Muscle layer of duodenum (tissue), 2 donors: ENCODE data around the gene SKIC8.
A peak's percentile ranks its signal among the peaks of the same experiment; 100 is the strongest.

Experiments used
- H3K27ac ChIP-seq: one replicate; pipeline ENCODE4 v1.7.0; 2013; ENCODE audit warnings: mild to moderate bottlenecking, low read length
- H3K27me3 ChIP-seq: one replicate; pipeline ENCODE4 v1.7.0; 2013; ENCODE audit warnings: low read depth, mild to moderate bottlenecking, control low read depth, low read length
- H3K36me3 ChIP-seq, 2 donors: one replicate each; pipeline ENCODE4 v1.7.0; 2013; ENCODE audit warnings: low read length in 2 of 2, control low read depth in 1 of 2, mild to moderate bottlenecking in 1 of 2; ENCODE audit not compliant: insufficient read depth in 2 of 2, control insufficient read depth in 1 of 2
- H3K4me1 ChIP-seq, 2 donors: one replicate each; pipeline ENCODE4 v1.7.0; 2013; ENCODE audit warnings: low read length in 2 of 2, mild to moderate bottlenecking in 2 of 2, control low read depth in 1 of 2, moderate library complexity in 1 of 2; ENCODE audit not compliant: insufficient read depth in 2 of 2, control insufficient read depth in 1 of 2
- H3K4me3 ChIP-seq, 2 donors: one replicate each; pipeline ENCODE4 v1.7.0; 2013; ENCODE audit warnings: low read length in 2 of 2, low read depth in 1 of 2, mild to moderate bottlenecking in 1 of 2
- H3K9me3 ChIP-seq, 2 donors: one replicate each; pipeline ENCODE4 v1.7.0; 2013; ENCODE audit warnings: low read length in 2 of 2, control low read depth in 1 of 2, mild to moderate bottlenecking in 1 of 2; ENCODE audit not compliant: control insufficient read depth in 1 of 2
- donor health status: healthy.

Gene SKIC8

GRCh38 chr15:78299101-78299930 is at the start of gene SKIC8:
SKIC8 (minus strand) TSS chr15:78299609; CDS start chr15:78295686, 3,923 bp downstream.
- Histone ChIP-seq H3K4me1 (peaks cover 5 to 15% of the 10 kb centered on the region in 2 donors), H3K27me3 (no peaks in the 10 kb centered on the region), H3K36me3 (peaks cover 8 to 9% of the 10 kb centered on the region in 2 donors), H3K4me3 (peak within 1 kb of the TSS; percentile 92 to 95), H3K27ac (peak within 1 kb of the TSS; percentile 88), H3K9me3 (no peaks in the 10 kb centered on the region)

- H3K36me3 ChIP-seq = no peaks in the 10 kb centered on the region
- H3K4me3 ChIP-seq = no peak overlapping the region
- no peak overlapping the region for H3K27ac ChIP-seq
- H3K4me1 ChIP-seq = no peaks in the 10 kb centered on the region
- H3K9me3 ChIP-seq = no peaks in the 10 kb centered on the region
- no peaks in the 10 kb centered on the region for H3K27me3 ChIP-seq
Measured at GRCh38 chr15:78347586-78348543, 48.5 kb upstream of the SKIC8 start.

GRCh38 chr15:78345396-78346125 is 46.2 kb upstream of the SKIC8 start:
- H3K27me3 ChIP-seq = peaks cover 15% of the 10 kb centered on the region
- no peak overlapping the region for H3K27ac ChIP-seq
- peaks cover 0 to 8% of the 10 kb centered on the region in 2 donors for H3K4me1 ChIP-seq
- no peak overlapping the region for H3K4me3 ChIP-seq
- no peaks in the 10 kb centered on the region for H3K9me3 ChIP-seq
- H3K36me3 ChIP-seq = no peaks in the 10 kb centered on the region

GRCh38 chr15:78343276-78344060 is 44.1 kb upstream of the SKIC8 start:
- Histone ChIP-seq H3K36me3 (no peaks in the 10 kb centered on the region), H3K4me1 (peaks cover 0 to 15% of the 10 kb centered on the region in 2 donors), H3K4me3 (no peak overlapping the region), H3K27ac (no peak overlapping the region), H3K27me3 (peaks cover 28% of the 10 kb centered on the region), H3K9me3 (no peaks in the 10 kb centered on the region)

GRCh38 chr15:78342021-78342420 is 42.6 kb upstream of the SKIC8 start:
- Histone ChIP-seq H3K4me3 (no peak overlapping the region), H3K36me3 (no peaks in the 10 kb centered on the region), H3K4me1 (peaks cover 0 to 15% of the 10 kb centered on the region in 2 donors), H3K27me3 (peaks cover 32% of the 10 kb centered on the region), H3K27ac (no peak overlapping the region), H3K9me3 (no peaks in the 10 kb centered on the region)

GRCh38 chr15:78341057-78341987 is 41.9 kb upstream of the SKIC8 start:
- H3K27me3 ChIP-seq = peaks cover 32% of the 10 kb centered on the region
- H3K9me3 ChIP-seq = no peaks in the 10 kb centered on the region
- no peaks in the 10 kb centered on the region for H3K36me3 ChIP-seq
- H3K27ac ChIP-seq = no peak overlapping the region
- no peak overlapping the region for H3K4me3 ChIP-seq
- peaks cover 0 to 15% of the 10 kb centered on the region in 2 donors for H3K4me1 ChIP-seq

GRCh38 chr15:78340231-78341056 is 41.0 kb upstream of the SKIC8 start, which contains the start of gene CRABP1:
CRABP1 (plus strand) TSS chr15:78340353; CDS start chr15:78340429, 76 bp downstream.
- H3K27ac ChIP-seq = no peak within 1 kb of the TSS
- H3K9me3 ChIP-seq = no peaks in the 10 kb centered on the region
- peak within 1 kb of the TSS in 1 of 2 donors; percentile 25 for H3K4me3 ChIP-seq
- peaks cover 0 to 15% of the 10 kb centered on the region in 2 donors for H3K4me1 ChIP-seq
- H3K36me3 ChIP-seq = no peaks in the 10 kb centered on the region
- H3K27me3 ChIP-seq = peaks cover 32% of the 10 kb centered on the region

- Histone ChIP-seq H3K27ac (no peak overlapping the region), H3K4me3 (no peak overlapping the region), H3K9me3 (no peaks in the 10 kb centered on the region), H3K36me3 (no peaks in the 10 kb centered on the region), H3K4me1 (peaks cover 0 to 15% of the 10 kb centered on the region in 2 donors), H3K27me3 (peaks cover 32% of the 10 kb centered on the region)
Measured at GRCh38 chr15:78339559-78339958, 40.1 kb upstream of the SKIC8 start.

GRCh38 chr15:78338781-78339180 is 39.4 kb upstream of the SKIC8 start:
- Histone ChIP-seq H3K27ac (no peak overlapping the region), H3K27me3 (peaks cover 32% of the 10 kb centered on the region), H3K4me1 (peaks cover 0 to 15% of the 10 kb centered on the region in 2 donors), H3K4me3 (no peak overlapping the region), H3K9me3 (no peaks in the 10 kb centered on the region), H3K36me3 (no peaks in the 10 kb centered on the region)
